HEK293T (cell line): ENCODE measurements around the gene KLK12.

Source experiments
- CTCF ChIA-PET: fragments of 350-600 bp; formaldehyde crosslinking; extraction: SDS; loops from one replicate; lab custom pipeline; 2021; ENCODE audit warnings: antibody characterized with exemption, inconsistent platforms; lab: Yijun Ruan, JAX
- POLR2A ChIA-PET: fragments of 350-600 bp; formaldehyde crosslinking; extraction: SDS; loops from one replicate; lab custom pipeline; 2020; ENCODE audit warnings: antibody characterized with exemption, inconsistent platforms; lab: Yijun Ruan, JAX
- DNase-seq: peaks from one replicate; pipeline ENCODE4 v3.0.0; 2012; ENCODE audit warnings: mixed read lengths; ENCODE audit errors: extremely low spot score
- ARNT ChIP-seq: fragments of 450-650 bp; IDR thresholded peaks from 2 replicates; pipeline ENCODE4 v1.6.1; 2017; ENCODE audit warnings: mild to moderate bottlenecking
- BHLHE40 ChIP-seq: fragments of 450-650 bp; IDR thresholded peaks from 2 replicates; pipeline ENCODE4 v1.6.1; 2016; ENCODE audit warnings: mild to moderate bottlenecking, moderate library complexity, borderline replicate concordance
- CTBP1 ChIP-seq: fragments of 450-650 bp; IDR thresholded peaks from 2 replicates; pipeline ENCODE4 v1.6.1; 2016; ENCODE audit warnings: borderline replicate concordance
- ELF4 ChIP-seq: fragments of 450-650 bp; IDR thresholded peaks from 2 replicates; pipeline ENCODE4 v1.6.1; 2017; ENCODE audit warnings: antibody characterized with exemption
- FOXA1 ChIP-seq: fragments of 450-650 bp; IDR thresholded peaks from 2 replicates; pipeline ENCODE4 v1.6.1; 2016; ENCODE audit warnings: mild to moderate bottlenecking
- FOXK2 ChIP-seq: fragments of 450-650 bp; IDR thresholded peaks from 2 replicates; pipeline ENCODE4 v1.6.1; 2016; ENCODE audit warnings: mild to moderate bottlenecking
- FOXM1 ChIP-seq: fragments of 450-650 bp; IDR thresholded peaks from 2 replicates; pipeline ENCODE4 v1.6.1; 2017; ENCODE audit warnings: mild to moderate bottlenecking, borderline replicate concordance
- HDGF ChIP-seq: fragments of 450-650 bp; IDR thresholded peaks from 2 replicates; pipeline ENCODE4 v1.6.1; 2017; ENCODE audit warnings: antibody characterized with exemption, borderline replicate concordance
- L3MBTL2 ChIP-seq: fragments of 450-650 bp; conservative IDR thresholded peaks from 2 replicates; pipeline ENCODE4 v1.6.1; 2016; ENCODE audit warnings: mild to moderate bottlenecking
- LEF1 ChIP-seq: fragments of 450-650 bp; IDR thresholded peaks from 2 replicates; pipeline ENCODE4 v1.6.1; 2017; ENCODE audit warnings: mild to moderate bottlenecking, borderline replicate concordance
- NFRKB ChIP-seq: fragments of 450-650 bp; IDR thresholded peaks from 2 replicates; pipeline ENCODE4 v1.6.1; 2016; ENCODE audit warnings: mild to moderate bottlenecking, moderate library complexity
- PKNOX1 ChIP-seq: fragments of 450-650 bp; IDR thresholded peaks from 2 replicates; pipeline ENCODE4 v1.6.1; 2016
- SP1 ChIP-seq: fragments of 450-650 bp; IDR thresholded peaks from 2 replicates; pipeline ENCODE4 v1.6.1; 2017
- SUZ12 ChIP-seq: fragments of 450-650 bp; IDR thresholded peaks from 2 replicates; pipeline ENCODE4 v1.6.1; 2016; ENCODE audit warnings: mild to moderate bottlenecking
- TARDBP ChIP-seq: fragments of 450-650 bp; IDR thresholded peaks from 2 replicates; pipeline ENCODE4 v1.6.1; 2016
- ZNF384 ChIP-seq: fragments of 450-650 bp; IDR thresholded peaks from 2 replicates; pipeline ENCODE4 v1.6.1; 2016

The KLK12 gene

GRCh38 chr19:51020988-51021651, 13.7 kb downstream of the KLK12 start:
- POLR2A ChIA-PET = no interaction called here
- TF ChIP-seq SP1 (no peak), PKNOX1 (no peak), SUZ12 (no peak), ZNF384 (peak; percentile 53; the same call in 1 of the 2 replicates)
- peak; percentile 34 for DNase-seq
- CTCF ChIA-PET = interaction anchor here (0.6 to 1.5 kb wide), 11 partner anchors 10 to 809 kb away, joined by 3 to 6 read pairs (median 3); no protein-coding TSS in a partner anchor

GRCh38 chr19:51019544-51019925, 15.3 kb downstream of the KLK12 start, which contains the start of gene KLK10:
Gene KLK10, minus strand, starts transcription at chr19:51019709. Its CDS starts 579 bp downstream, at chr19:51019130.
- ChIA-PET CTCF (no interaction called here), POLR2A (no interaction called here)
- no peak for DNase-seq
- no peak for TF ChIP-seq ZNF384
- TF ChIP-seq FOXK2 = no peak

- no peak for DNase-seq
- TF ChIP-seq SP1 (no peak), TARDBP (no peak), SUZ12 (no peak), LEF1 (no peak), ARNT (no peak), PKNOX1 (no peak), HDGF (no peak), CTBP1 (no peak), FOXA1 (no peak), BHLHE40 (no peak), L3MBTL2 (no peak), ZNF384 (no peak), NFRKB (no peak), FOXK2 (no peak), FOXM1 (no peak), ELF4 (no peak)
- ChIA-PET CTCF (no interaction called here), POLR2A (no interaction called here)
Observed at GRCh38 chr19:51018745-51019543, 15.9 kb downstream of the KLK12 start.

- ChIA-PET POLR2A (interaction anchor here (0.9 to 1.2 kb wide), 2 partner anchors 15 to 48 kb away, joined by 3 read pairs; partner anchors contain the start of gene KLK13), CTCF (interaction anchor here (0.6 to 2.2 kb wide), 14 partner anchors 9 to 221 kb away, joined by 3 to 9 read pairs (median 3); partner anchors contain the start of genes CTU1 and KLK11)
- TF ChIP-seq CTBP1 = no peak
- no peak for TF ChIP-seq BHLHE40
- no peak for TF ChIP-seq NFRKB
- no peak for TF ChIP-seq ARNT
- TF ChIP-seq ELF4 = no peak
- no peak for TF ChIP-seq SP1
- no peak for TF ChIP-seq ZNF384
- no peak for TF ChIP-seq FOXM1
- TF ChIP-seq LEF1 = no peak
- TF ChIP-seq PKNOX1 = no peak; the same call in 1 of the 2 replicates
- TF ChIP-seq FOXK2 = no peak
- no peak for TF ChIP-seq FOXA1
- TF ChIP-seq TARDBP = no peak
- TF ChIP-seq HDGF = no peak
- peak; percentile 84 for DNase-seq
Observed at GRCh38 chr19:51016798-51017683, 17.8 kb downstream of the KLK12 start.

- POLR2A ChIA-PET = no interaction called here
- TF ChIP-seq CTBP1 = no peak
- TF ChIP-seq SP1 = no peak
- no peak for TF ChIP-seq LEF1
- TF ChIP-seq FOXK2 = no peak
- TF ChIP-seq SUZ12 = no peak
- TF ChIP-seq HDGF = no peak
- TF ChIP-seq NFRKB = no peak
- TF ChIP-seq L3MBTL2 = no peak
- DNase-seq = no peak
- CTCF ChIA-PET = interaction anchor here (0.9 kb wide), 1 partner anchor 93 kb away, joined by 3 read pairs; the partner anchor contains the start of gene CTU1
Observed at GRCh38 chr19:51015691-51016267, 19.0 kb downstream of the KLK12 start.
